H1 (cell line): Measurements from ENCODE around the gene TCFL5. TPM values are rescaled to one million over a fixed set of nuclear protein-coding genes. Genes with fewer than 3 reads are reported as not detected.
A peak's percentile ranks its signal among the peaks of the same experiment; 100 is the strongest.

Experiments
- CTCF ChIA-PET: fragments of 300-600 bp; sonication (Branson Sonifier 250); formaldehyde crosslinking; loops from one replicate; lab custom pipeline; 2021; ENCODE audit not compliant: partially characterized antibody; lab: Charles Lee
- POLR2A ChIA-PET: fragments of 300-600 bp; sonication (Branson Sonifier 250); formaldehyde crosslinking; loops from one replicate; lab custom pipeline; 2021; ENCODE audit warnings: inconsistent platforms; ENCODE audit not compliant: partially characterized antibody; lab: Charles Lee
- DNase-seq, 2 experiments: peaks; one replicate each; pipeline versions ENCODE4 v3.0.0 to v3.0.0-alpha.2; 2010 to 2022; ENCODE audit warnings: low spot score in 2 of 2, low read depth in 1 of 2, mixed read lengths in 1 of 2
- FAIRE-seq: peaks from 2 replicates; lab custom pipeline; 2011; peaks lifted over from hg19 to GRCh38; lab: Jason Lieb, UNC
- H2AFZ ChIP-seq: 2 replicates; pipeline ENCODE4 v1.8.1; 2012; ENCODE audit warnings: low read length, inconsistent platforms
- H2AK5ac ChIP-seq: 2 replicates; pipeline ENCODE4 v1.6.1; 2013; ENCODE audit warnings: low read depth, low read length
- H2BK120ac ChIP-seq: replicated peaks from 2 replicates; pipeline ENCODE3; 2013; ENCODE audit warnings: low read depth, low read length, inconsistent platforms
- H2BK12ac ChIP-seq: 2 replicates; pipeline ENCODE4 v1.6.1; 2013; ENCODE audit warnings: low read depth, low read length
- H2BK15ac ChIP-seq: 2 replicates; pipeline ENCODE4 v1.6.1; 2013; ENCODE audit warnings: low read length
- H2BK20ac ChIP-seq: 2 replicates; pipeline ENCODE4 v1.6.1; 2013; ENCODE audit warnings: low read length
- H2BK5ac ChIP-seq: 2 replicates; pipeline ENCODE4 v1.6.1; 2013; ENCODE audit warnings: low read depth, low read length
- H3K14ac ChIP-seq: 2 replicates; pipeline ENCODE4 v1.6.1; 2013; ENCODE audit warnings: inconsistent platforms; ENCODE audit not compliant: insufficient read length
- H3K18ac ChIP-seq: 2 replicates; pipeline ENCODE4 v1.6.1; 2013; ENCODE audit warnings: low read length; ENCODE audit errors: extremely low read depth
- H3K23ac ChIP-seq: 2 replicates; pipeline ENCODE4 v1.6.1; 2013; ENCODE audit warnings: inconsistent platforms; ENCODE audit not compliant: insufficient read length
- H3K23me2 ChIP-seq: 2 replicates; pipeline ENCODE4 v1.6.1; 2013; ENCODE audit warnings: low read depth, low read length
- H3K27ac ChIP-seq: 2 replicates; pipeline ENCODE4 v1.6.1; 2011; ENCODE audit warnings: low read depth, low read length, inconsistent platforms
- H3K27me3 ChIP-seq, 4 experiments: replicated peaks in 1 of 4; 1 replicate in 1 of 4; 2 replicates in 3 of 4; pipeline versions ENCODE4 v1.6.1 to v1.8.1; 2011 to 2013; ENCODE audit warnings: low read length in 3 of 4, mild to moderate bottlenecking in 3 of 4, inconsistent platforms in 2 of 4, mixed read lengths in 2 of 4, moderate library complexity in 1 of 4; ENCODE audit not compliant: control insufficient read depth in 3 of 4, insufficient read depth in 3 of 4; ENCODE audit errors: extremely low read depth in 1 of 4
- H3K36me3 ChIP-seq, 4 experiments: 2 replicates each; pipeline versions ENCODE4 v1.6.1 to v1.8.1; 2011 to 2013; ENCODE audit warnings: mild to moderate bottlenecking in 4 of 4, low read length in 3 of 4, moderate library complexity in 2 of 4, control low read depth in 1 of 4, inconsistent platforms in 1 of 4; ENCODE audit not compliant: insufficient read depth in 4 of 4, control insufficient read depth in 2 of 4
- H3K4ac ChIP-seq: replicated peaks from 2 replicates; pipeline ENCODE3; 2013; ENCODE audit warnings: low read length, low read depth, mixed read lengths, inconsistent platforms; ENCODE audit not compliant: insufficient read length
- H3K4me1 ChIP-seq, 4 experiments: replicated peaks in 1 of 4; 1 replicate in 1 of 4; 2 replicates in 3 of 4; pipeline versions ENCODE4 v1.6.1 to v1.8.1; 2011 to 2013; ENCODE audit warnings: low read length in 3 of 4, inconsistent platforms in 2 of 4, mixed read lengths in 1 of 4; ENCODE audit not compliant: insufficient read depth in 4 of 4, control insufficient read depth in 3 of 4
- H3K4me2 ChIP-seq, 2 experiments: 2 replicates each; pipeline versions ENCODE4 v1.6.1 to v1.8.1; 2011 to 2013; ENCODE audit warnings: low read depth in 2 of 2, low read length in 2 of 2, control low read depth in 1 of 2, inconsistent platforms in 1 of 2, mild to moderate bottlenecking in 1 of 2; ENCODE audit not compliant: insufficient read depth in 1 of 2
- H3K4me3 ChIP-seq, 4 experiments: fragments of 200-600, 300-600 bp in 1 of 4; sonication (generic), shearing (Covaris generic), sonication (Bioruptor Twin) in 1 of 4; 2 replicates each; pipeline versions ENCODE4 v1.5.1 to v1.8.1; 2011 to 2016; ENCODE audit warnings: low read length in 4 of 4, low read depth in 3 of 4, control low read depth in 2 of 4, inconsistent platforms in 2 of 4, mild to moderate bottlenecking in 2 of 4, mixed read lengths in 1 of 4, moderate library complexity in 1 of 4; ENCODE audit not compliant: insufficient read depth in 2 of 4; ENCODE audit errors: extremely low read depth in 1 of 4
- H3K56ac ChIP-seq: replicated peaks from 2 replicates; pipeline ENCODE3; 2013; ENCODE audit warnings: low read depth, mild to moderate bottlenecking, mixed read lengths, low read length, inconsistent platforms; ENCODE audit not compliant: insufficient read length
- H3K79me1 ChIP-seq: 2 replicates; pipeline ENCODE4 v1.6.1; 2013; ENCODE audit warnings: low read depth, low read length, control low read depth
- H3K79me2 ChIP-seq, 2 experiments: 2 replicates each; pipeline versions ENCODE4 v1.6.1 to v1.8.1; 2012 to 2013; ENCODE audit warnings: low read length in 2 of 2, mild to moderate bottlenecking in 2 of 2, inconsistent platforms in 1 of 2; ENCODE audit not compliant: insufficient read depth in 2 of 2, control insufficient read depth in 1 of 2
- H3K9ac ChIP-seq, 4 experiments: replicated peaks in 1 of 4; 1 replicate in 1 of 4; 2 replicates in 3 of 4; pipeline versions ENCODE4 v1.6.1 to v1.8.1; 2011 to 2013; ENCODE audit warnings: low read depth in 3 of 4, low read length in 3 of 4, control low read depth in 2 of 4, mild to moderate bottlenecking in 2 of 4, moderate library complexity in 2 of 4, inconsistent platforms in 1 of 4; ENCODE audit errors: extremely low read depth in 1 of 4
- H3K9me3 ChIP-seq, 2 experiments: 2 replicates each; pipeline versions ENCODE4 v1.6.1 to v1.8.1; 2012 to 2013; ENCODE audit warnings: mild to moderate bottlenecking in 2 of 2, moderate library complexity in 2 of 2, control low read depth in 1 of 2, inconsistent platforms in 1 of 2, low read depth in 1 of 2, low read length in 1 of 2, mixed read lengths in 1 of 2; ENCODE audit not compliant: insufficient read depth in 2 of 2
- H4K20me1 ChIP-seq, 2 experiments: replicated peaks in 1 of 2; 2 replicates each; pipeline versions ENCODE3 to v1.8.1; 2011 to 2013; ENCODE audit warnings: inconsistent platforms in 2 of 2, low read length in 2 of 2, mild to moderate bottlenecking in 1 of 2; ENCODE audit not compliant: insufficient read depth in 2 of 2, control insufficient read depth in 1 of 2
- H4K5ac ChIP-seq: 2 replicates; pipeline ENCODE4 v1.6.1; 2013; ENCODE audit warnings: low read length, low read depth, mixed read lengths, inconsistent platforms; ENCODE audit not compliant: insufficient read length
- H4K8ac ChIP-seq: 2 replicates; pipeline ENCODE4 v1.8.0; 2013; ENCODE audit warnings: mild to moderate bottlenecking, moderate library complexity, low read length, inconsistent platforms; ENCODE audit not compliant: insufficient read depth; ENCODE audit errors: extremely low read depth
- H4K91ac ChIP-seq: replicated peaks from 2 replicates; pipeline ENCODE3; 2013; ENCODE audit warnings: low read length, mixed read lengths, inconsistent platforms; ENCODE audit not compliant: insufficient read length
- ASH2L ChIP-seq: fragments of 200-600, 300-600 bp; sonication (generic); IDR thresholded peaks from one replicate; pipeline ENCODE4 v1.7.1; 2017; ENCODE audit warnings: low read length
- BRCA1 ChIP-seq: IDR thresholded peaks from 2 replicates; pipeline ENCODE4 v1.6.1; 2012; ENCODE audit warnings: low read depth, low read length, improper control_type of control experiment
- CEBPB ChIP-seq: IDR thresholded peaks from 2 replicates; pipeline ENCODE4 v1.6.1; 2012; ENCODE audit warnings: low read depth, low read length
- EGR1 ChIP-seq: IDR thresholded peaks from 2 replicates; pipeline ENCODE4 v1.6.1; 2011; ENCODE audit warnings: low read depth, low read length, borderline replicate concordance
- KDM4A ChIP-seq: IDR thresholded peaks from one replicate; pipeline ENCODE4 v1.7.1; 2012; ENCODE audit warnings: low read depth, mild to moderate bottlenecking, moderate library complexity, low read length, inconsistent platforms; ENCODE audit not compliant: severe bottlenecking
- NRF1 ChIP-seq: IDR thresholded peaks from 2 replicates; pipeline ENCODE4 v1.6.1; 2011; ENCODE audit warnings: mild to moderate bottlenecking, low read depth, low read length, improper control_type of control experiment
- PHF8 ChIP-seq: fragments of 200-600 bp; sonication (generic); conservative IDR thresholded peaks from 2 replicates; pipeline ENCODE4 v1.7.1; 2012; ENCODE audit warnings: low read depth, mild to moderate bottlenecking, inconsistent platforms, low read length, moderate library complexity
- SP2 ChIP-seq: IDR thresholded peaks from 2 replicates; pipeline ENCODE4 v1.6.1; 2012; ENCODE audit warnings: mild to moderate bottlenecking, low read length, inconsistent platforms
- TAF1 ChIP-seq: IDR thresholded peaks from 2 replicates; pipeline ENCODE4 v1.6.1; 2011; ENCODE audit warnings: mild to moderate bottlenecking, low read depth, low read length
- TAF7 ChIP-seq: optimal IDR thresholded peaks from 2 replicates; pipeline ENCODE3; 2011; ENCODE audit warnings: low read depth, mild to moderate bottlenecking, inconsistent platforms, low read length, moderate library complexity, borderline replicate concordance
- TCF12 ChIP-seq: IDR thresholded peaks from 2 replicates; pipeline ENCODE4 v1.6.1; 2011; ENCODE audit warnings: low read depth, mild to moderate bottlenecking, low read length
- ZNF274 ChIP-seq: IDR thresholded peaks from 2 replicates; pipeline ENCODE4 v1.7.0; 2012; ENCODE audit warnings: low read length, borderline replicate concordance; ENCODE audit errors: extremely low read depth
- WGBS, 2 experiments: shearing (Covaris generic) in 1 of 2; methylation state at CpG; one replicate each; pipeline versions ENCODE4 v1.1.6 to v1.1.7; 2013 to 2015; ENCODE audit warnings: low lambda C conversion rate in 2 of 2, mixed read lengths in 2 of 2, inconsistent platforms in 1 of 2, low coverage in 1 of 2, missing lambda C conversion rate in 1 of 2; ENCODE audit not compliant: insufficient replicate concordance in 2 of 2, insufficient coverage in 1 of 2, insufficient read length in 1 of 2; ENCODE audit errors: extremely low coverage in 1 of 2, missing lambda C conversion rate in 1 of 2; 5-methylcytosine and 5-hydroxymethylcytosine counted together
- polyA plus RNA-seq, 7 experiments: library from polyadenylated mRNA; depleted of rRNA in 3 of 7; stranded (reverse) in 5 of 7; unstranded in 2 of 7; fragments of >200 nt in 5 of 7; fragments of 200-250 nt in 2 of 7; gene quantifications; 1 replicate in 5 of 7; 2 replicates in 1 of 7; 4 replicates in 1 of 7; pipeline versions ENCODE4 v1.2.1 to v1.2.3, GENCODE V29; 2011 to 2013; ENCODE audit warnings: missing spikeins in 2 of 7, mixed read lengths in 2 of 7
- total RNA-seq: library from RNA; stranded (reverse); fragmentation: NEBNext Ultra II Directional; extraction: Animal tissue kit (Norgen Biotek cat#: 25700); gene quantifications from 2 replicates; pipeline ENCODE4 v1.2.1, GENCODE V29; 2021
- TF ChIP-seq, protein P1 (sequence below): IDR thresholded peaks from 2 replicates; pipeline ENCODE4 v1.6.1; 2012; ENCODE audit warnings: inconsistent platforms

The TCFL5 gene
- total and polyA plus RNA-seq, 2 of the 8 experiments (the other 6 are each of a cell fraction or from before 2014, with no cell fraction given): 6.2 to 15.0 TPM

DNA sequence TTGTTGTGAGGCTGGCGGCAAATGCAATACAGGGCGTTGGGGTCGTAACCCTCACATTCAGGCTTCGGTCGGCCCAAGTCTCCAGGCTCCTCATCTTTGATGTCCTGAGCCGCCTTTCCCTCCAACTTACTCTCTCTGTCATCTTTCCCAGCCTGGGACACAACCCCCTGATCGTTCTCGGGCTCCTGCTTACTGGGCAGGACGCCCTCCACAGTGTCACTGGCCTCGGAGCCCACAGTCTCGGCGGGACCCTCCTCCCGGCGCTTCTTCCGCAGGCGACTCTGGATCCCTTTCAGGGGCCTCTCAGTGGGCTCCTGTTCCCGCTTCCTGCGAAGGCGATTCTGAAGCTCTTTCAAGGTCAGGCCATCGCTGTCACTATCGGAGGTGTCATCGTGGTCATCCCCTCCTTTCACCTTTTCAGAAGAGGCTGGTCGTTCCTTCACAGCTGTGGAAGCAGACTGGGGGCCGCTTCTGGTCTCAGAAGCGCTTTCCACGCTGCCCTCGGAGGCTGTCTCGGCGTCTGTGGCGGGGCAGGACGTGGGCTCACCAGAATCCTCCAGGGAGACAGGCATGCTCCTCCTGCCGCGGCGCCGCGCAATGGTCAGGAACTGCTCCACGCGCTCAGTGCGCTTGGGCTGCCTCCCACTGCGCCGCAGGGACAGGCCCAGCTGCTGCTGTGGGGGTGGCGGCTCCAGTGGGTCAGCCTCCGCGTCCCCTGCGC is 49.3 kb upstream of the TCFL5 start:
- Histone ChIP-seq H3K27ac (no peak overlapping the region), H3K79me2 (peaks cover 23 to 83% of the 10 kb centered on the region in 2 experiments), H3K18ac (no peak overlapping the region), H2AFZ (no peak overlapping the region), H3K79me1 (peaks cover 23% of the 10 kb centered on the region), H3K23me2 (no peaks in the 10 kb centered on the region), H2BK12ac (no peak overlapping the region), H3K27me3 (no peaks in the 10 kb centered on the region), H3K56ac (no peak overlapping the region), H3K36me3 (peaks cover 33 to 69% (median 60%) of the 10 kb centered on the region in 4 experiments), H2BK20ac (no peak overlapping the region), H2BK120ac (no peak overlapping the region), H3K4me3 (no peak overlapping the region), H3K14ac (no peak overlapping the region), H3K4ac (no peak overlapping the region), H3K4me2 (no peak overlapping the region), H4K91ac (no peak overlapping the region), H3K9me3 (no peaks in the 10 kb centered on the region), H3K4me1 (peaks cover 4 to 10% (median 7%) of the 10 kb centered on the region in 4 experiments; a peak in 6 of 7 replicates), H4K5ac (no peak overlapping the region), H2AK5ac (no peak overlapping the region), H4K20me1 (peaks cover 39 to 64% of the 10 kb centered on the region in 2 experiments), H2BK5ac (no peak overlapping the region; the same call in 1 of the 2 replicates), H2BK15ac (no peak overlapping the region), H4K8ac (peak overlapping the region; percentile 51; the same call in 1 of the 2 replicates), H3K23ac (no peak overlapping the region), H3K9ac (no peak overlapping the region)
- DNase-seq (no peak), FAIRE-seq (no peak)
- 96% methylated on average over 40 of the region's 45 CpGs; no CpG with 5 or more reads in 1 of the 2 experiments for WGBS, 2 experiments
- POLR2A ChIA-PET: interaction anchor here (1.6 to 20.3 kb wide), 4 partner anchors 10 to 32 kb away, joined by 3 to 363 read pairs (median 104); partner anchors contain the start of genes DIDO1 and GID8
- CTCF ChIA-PET: interaction anchor here (1.0 to 5.7 kb wide), 9 partner anchors 8 to 54 kb away, joined by 3 to 58 read pairs (median 4); partner anchors contain the start of gene DIDO1
- TF ChIP-seq, protein P1, sequence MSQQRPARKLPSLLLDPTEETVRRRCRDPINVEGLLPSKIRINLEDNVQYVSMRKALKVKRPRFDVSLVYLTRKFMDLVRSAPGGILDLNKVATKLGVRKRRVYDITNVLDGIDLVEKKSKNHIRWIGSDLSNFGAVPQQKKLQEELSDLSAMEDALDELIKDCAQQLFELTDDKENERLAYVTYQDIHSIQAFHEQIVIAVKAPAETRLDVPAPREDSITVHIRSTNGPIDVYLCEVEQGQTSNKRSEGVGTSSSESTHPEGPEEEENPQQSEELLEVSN: no peak
- TF ChIP-seq BRCA1: no peak
- no peak for TF ChIP-seq TAF7
- no peak for TF ChIP-seq CEBPB
- no peak for TF ChIP-seq TCF12
- TF ChIP-seq NRF1: no peak
- TF ChIP-seq ZNF274: no peak
- no peak for TF ChIP-seq KDM4A
- no peak for TF ChIP-seq TAF1
- no peak for TF ChIP-seq PHF8
- no peak for TF ChIP-seq EGR1
- TF ChIP-seq ASH2L: no peak
- TF ChIP-seq SP2: no peak
